Smooth muscle cell (in vitro differentiated cells): ENCODE results near the gene SFR1. TPM values are rescaled to one million over a fixed set of nuclear protein-coding genes. Genes with fewer than 3 reads are reported as not detected.

Source experiments
- DNase-seq: peaks from one replicate; lab custom pipeline; 2025; ENCODE audit not compliant: unreplicated experiment; lab: John Stamatoyannopoulos, UW
- H2AFZ ChIP-seq: fragments of 200-600 bp; sonication (generic); 2 replicates; pipeline ENCODE4 v1.6.0; 2016; ENCODE audit warnings: antibody characterized with exemption, low read depth, mild to moderate bottlenecking
- H3F3A ChIP-seq: fragments of 200-600 bp; sonication (generic); 2 replicates; pipeline ENCODE4 v1.6.0; 2017; ENCODE audit warnings: antibody characterized with exemption, low read depth
- H3K27ac ChIP-seq: fragments of 200-600 bp; sonication (generic); 2 replicates; pipeline ENCODE4 v1.5.1; 2016; ENCODE audit warnings: low read depth, mild to moderate bottlenecking
- H3K27me3 ChIP-seq: fragments of 200-600 bp; sonication (generic); 2 replicates; pipeline ENCODE4 v1.6.1; 2016; ENCODE audit warnings: low read depth, mild to moderate bottlenecking
- H3K36me3 ChIP-seq: fragments of 200-600 bp; sonication (generic); 2 replicates; pipeline ENCODE4 v1.5.1; 2016; ENCODE audit warnings: low read depth
- H3K4me1 ChIP-seq: fragments of 200-600 bp; sonication (generic); 2 replicates; pipeline ENCODE4 v1.5.1; 2016; ENCODE audit warnings: low read depth
- H3K4me2 ChIP-seq: fragments of 200-600 bp; sonication (generic); 2 replicates; pipeline ENCODE4 v1.6.0; 2016; ENCODE audit warnings: mild to moderate bottlenecking
- H3K4me3 ChIP-seq: fragments of 200-600 bp; sonication (generic); 2 replicates; pipeline ENCODE4 v1.5.1; 2016; ENCODE audit warnings: mild to moderate bottlenecking
- H3K79me2 ChIP-seq: fragments of 200-600 bp; sonication (generic); 2 replicates; pipeline ENCODE4 v1.6.0; 2016; ENCODE audit warnings: low read depth, mild to moderate bottlenecking
- H3K9ac ChIP-seq: fragments of 200-600 bp; sonication (generic); 2 replicates; pipeline ENCODE4 v1.6.0; 2016; ENCODE audit warnings: low read depth
- H3K9me3 ChIP-seq: fragments of 200-600 bp; sonication (generic); replicated peaks from 2 replicates; pipeline ENCODE4 v1.5.1; 2016; ENCODE audit warnings: low read depth
- H4K20me1 ChIP-seq: fragments of 200-600 bp; sonication (generic); 2 replicates; pipeline ENCODE4 v1.6.0; 2016; ENCODE audit warnings: low read depth
- WGBS: methylation state at CpG from one replicate; pipeline ENCODE4 v1.1.7; 2016; ENCODE audit warnings: low lambda C conversion rate; 5-methylcytosine and 5-hydroxymethylcytosine counted together
- polyA plus RNA-seq: library from polyadenylated mRNA; unstranded; fragments of >200 nt; fragmentation: Nextera tagmentation; extraction: Ambion mirVana; gene quantifications from 2 replicates; pipeline ENCODE4 v1.2.1, GENCODE V29; 2016
- total RNA-seq: library from RNA; depleted of rRNA; stranded (reverse); fragments of >200 nt; gene quantifications from 2 replicates; pipeline ENCODE4 v1.2.3, GENCODE V29; 2014
- TF ChIP-seq, protein P1 (sequence below): fragments of 200-600 bp; sonication (generic); IDR thresholded peaks from 2 replicates; pipeline ENCODE4 v1.5.1; 2017; ENCODE audit warnings: borderline replicate concordance, mild to moderate bottlenecking, antibody characterized with exemption; ENCODE audit not compliant: insufficient read depth, poor library complexity, severe bottlenecking

The SFR1 gene
- total and polyA plus RNA-seq, 2 experiments from 2014 or later: 5.3 TPM

DNA sequence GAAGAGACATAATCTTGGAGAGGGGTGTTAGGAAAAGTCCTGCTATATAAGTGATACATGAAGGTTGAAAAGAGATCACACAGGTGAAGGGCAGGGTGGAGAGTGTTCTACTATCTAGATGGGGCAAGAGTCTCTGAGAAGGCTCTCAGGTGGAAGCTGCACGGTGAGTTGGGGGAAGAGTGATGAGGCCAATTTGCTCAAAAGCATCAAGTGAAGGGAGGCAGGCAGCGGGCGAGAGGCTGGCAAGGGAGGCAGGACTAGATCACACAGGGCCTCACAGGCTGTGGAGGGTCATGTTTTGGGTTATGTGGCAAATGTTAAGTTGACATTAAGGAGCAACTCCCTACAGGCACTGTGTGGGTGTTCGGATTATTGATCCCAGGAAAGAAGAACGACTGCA is 33.7 kb upstream of the SFR1 start:
- WGBS: 97% methylated on average over 5 of the region's 5 CpGs
- no peak overlapping the region for H3K4me2 ChIP-seq
- no peaks in the 10 kb centered on the region for H4K20me1 ChIP-seq
- H3K4me3 ChIP-seq: no peak overlapping the region
- no peaks in the 10 kb centered on the region for H3F3A ChIP-seq
- no peaks in the 10 kb centered on the region for H3K4me1 ChIP-seq
- no peak overlapping the region for H2AFZ ChIP-seq
- H3K36me3 ChIP-seq: no peaks in the 10 kb centered on the region
- TF ChIP-seq, protein P1, sequence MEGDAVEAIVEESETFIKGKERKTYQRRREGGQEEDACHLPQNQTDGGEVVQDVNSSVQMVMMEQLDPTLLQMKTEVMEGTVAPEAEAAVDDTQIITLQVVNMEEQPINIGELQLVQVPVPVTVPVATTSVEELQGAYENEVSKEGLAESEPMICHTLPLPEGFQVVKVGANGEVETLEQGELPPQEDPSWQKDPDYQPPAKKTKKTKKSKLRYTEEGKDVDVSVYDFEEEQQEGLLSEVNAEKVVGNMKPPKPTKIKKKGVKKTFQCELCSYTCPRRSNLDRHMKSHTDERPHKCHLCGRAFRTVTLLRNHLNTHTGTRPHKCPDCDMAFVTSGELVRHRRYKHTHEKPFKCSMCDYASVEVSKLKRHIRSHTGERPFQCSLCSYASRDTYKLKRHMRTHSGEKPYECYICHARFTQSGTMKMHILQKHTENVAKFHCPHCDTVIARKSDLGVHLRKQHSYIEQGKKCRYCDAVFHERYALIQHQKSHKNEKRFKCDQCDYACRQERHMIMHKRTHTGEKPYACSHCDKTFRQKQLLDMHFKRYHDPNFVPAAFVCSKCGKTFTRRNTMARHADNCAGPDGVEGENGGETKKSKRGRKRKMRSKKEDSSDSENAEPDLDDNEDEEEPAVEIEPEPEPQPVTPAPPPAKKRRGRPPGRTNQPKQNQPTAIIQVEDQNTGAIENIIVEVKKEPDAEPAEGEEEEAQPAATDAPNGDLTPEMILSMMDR: no peak
- H3K79me2 ChIP-seq: no peaks in the 10 kb centered on the region
- H3K9me3 ChIP-seq: no peaks in the 10 kb centered on the region
- no peak for DNase-seq
- no peak overlapping the region for H3K27ac ChIP-seq
- H3K27me3 ChIP-seq: no peaks in the 10 kb centered on the region
- no peak overlapping the region for H3K9ac ChIP-seq

DNA sequence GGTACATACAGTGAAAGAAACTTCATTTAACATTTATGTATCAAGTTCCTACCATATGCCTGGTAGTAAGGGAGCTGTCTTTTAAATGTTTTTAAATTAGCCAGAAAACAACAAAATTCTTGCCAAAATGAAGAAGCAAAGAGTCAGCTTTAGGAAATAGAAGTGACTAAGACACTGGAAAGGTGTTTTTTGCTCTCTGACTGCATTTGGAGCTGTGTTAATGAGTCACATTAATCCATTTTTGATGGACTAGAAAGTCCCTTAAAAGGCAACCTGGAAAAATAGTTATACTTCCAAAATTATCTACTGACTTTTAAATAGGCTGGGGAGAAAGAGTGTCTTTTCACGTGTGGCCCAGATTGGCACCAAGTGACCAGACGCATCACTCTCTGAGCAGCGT is 32.4 kb upstream of the SFR1 start:
- no peaks in the 10 kb centered on the region for H3K79me2 ChIP-seq
- TF ChIP-seq, protein P1: no peak
- WGBS: 88% methylated on average over 3 of the region's 3 CpGs
- no peaks in the 10 kb centered on the region for H4K20me1 ChIP-seq
- H3K27ac ChIP-seq: no peak overlapping the region
- no peak for DNase-seq
- no peaks in the 10 kb centered on the region for H3K4me1 ChIP-seq
- no peak overlapping the region for H3K9ac ChIP-seq
- H2AFZ ChIP-seq: no peak overlapping the region
- H3F3A ChIP-seq: no peaks in the 10 kb centered on the region
- no peak overlapping the region for H3K4me2 ChIP-seq
- no peaks in the 10 kb centered on the region for H3K9me3 ChIP-seq
- no peaks in the 10 kb centered on the region for H3K36me3 ChIP-seq
- H3K4me3 ChIP-seq: no peak overlapping the region
- H3K27me3 ChIP-seq: no peaks in the 10 kb centered on the region

DNA sequence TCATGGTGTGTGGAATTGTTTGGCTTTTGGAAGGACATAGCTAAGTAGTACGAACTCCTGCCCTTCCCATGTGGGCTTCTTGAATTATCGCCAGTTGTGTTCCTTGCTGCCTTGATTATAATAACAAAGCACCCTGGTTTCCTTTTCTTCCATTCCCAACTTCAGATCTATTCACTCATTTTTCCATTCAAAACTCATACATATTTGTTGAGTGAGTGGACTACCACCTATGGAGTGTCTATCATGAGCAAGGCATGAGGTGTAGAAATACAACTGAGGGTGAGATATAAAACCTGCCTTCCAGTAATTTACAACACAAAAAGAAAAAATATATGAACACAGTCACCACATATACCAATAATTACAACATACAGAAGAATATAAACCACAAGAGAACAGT is 31.4 kb upstream of the SFR1 start:
- Histone ChIP-seq H3K36me3 (no peaks in the 10 kb centered on the region), H3K9ac (no peak overlapping the region), H2AFZ (no peak overlapping the region), H3K27ac (no peak overlapping the region), H3K9me3 (no peaks in the 10 kb centered on the region), H3K27me3 (no peaks in the 10 kb centered on the region), H3F3A (no peaks in the 10 kb centered on the region), H3K4me3 (no peak overlapping the region), H3K4me2 (no peak overlapping the region), H3K79me2 (no peaks in the 10 kb centered on the region), H4K20me1 (no peaks in the 10 kb centered on the region), H3K4me1 (no peaks in the 10 kb centered on the region)
- TF ChIP-seq, protein P1: no peak
- no peak for DNase-seq
- WGBS: 74% methylated on average over 2 of the region's 2 CpGs

DNA sequence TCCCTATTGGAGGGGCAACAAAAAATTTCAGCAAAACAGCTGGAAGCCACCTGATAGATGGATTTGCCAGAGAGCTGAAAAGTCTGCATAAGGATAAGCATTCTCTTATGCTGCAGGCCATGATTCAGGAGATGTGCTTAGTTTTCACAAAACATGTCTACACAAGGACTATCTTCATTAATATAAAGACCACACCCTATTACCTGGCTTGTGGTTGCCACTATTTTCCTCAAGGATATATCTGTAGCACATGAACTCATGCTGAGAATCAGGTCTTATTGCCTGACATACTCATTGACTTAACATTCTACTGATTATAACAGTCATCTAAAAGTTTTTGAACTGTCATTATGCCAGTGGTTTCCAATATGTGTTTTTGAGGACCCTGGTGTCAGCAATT is 29.2 kb upstream of the SFR1 start:
- H3K4me1 ChIP-seq: no peaks in the 10 kb centered on the region

More for the DNA sequence above, 29.2 kb upstream of the SFR1 start:
- no peaks in the 10 kb centered on the region for H3K9me3 ChIP-seq
- no peak overlapping the region for H2AFZ ChIP-seq
- no peaks in the 10 kb centered on the region for H3K27me3 ChIP-seq
- no peak overlapping the region for H3K27ac ChIP-seq
- H3F3A ChIP-seq: no peaks in the 10 kb centered on the region
- H3K4me2 ChIP-seq: no peak overlapping the region
- no peaks in the 10 kb centered on the region for H4K20me1 ChIP-seq
- DNase-seq: no peak
- H3K36me3 ChIP-seq: no peaks in the 10 kb centered on the region
- H3K4me3 ChIP-seq: no peak overlapping the region
- no peaks in the 10 kb centered on the region for H3K79me2 ChIP-seq
- H3K9ac ChIP-seq: no peak overlapping the region
- TF ChIP-seq, protein P1: no peak
